Measurements from ENCODE around the gene PTPRD. TPM values are rescaled to one million over a fixed set of nuclear protein-coding genes. Genes with fewer than 3 reads are reported as not detected.

PTPRD gene
- total RNA-seq, 1 experiment from 2014 or later: not detected

- H3K27ac Mint-ChIP-seq (ENCODE audit: low read depth, unreplicated experiment): no peak overlapping the region
- H3K36me3 Mint-ChIP-seq (ENCODE audit: insufficient read depth, unreplicated experiment): no peaks in the 10 kb centered on the region
- no peak for DNase-seq (ENCODE audit: unreplicated experiment)
- ChIA-PET CTCF (interaction anchor here (0.7 kb wide), 1 partner anchor 21 kb away, joined by 3 read pairs; no protein-coding TSS in a partner anchor), POLR2A (no interaction called here)
- no peaks in the 10 kb centered on the region for H3K4me1 Mint-ChIP-seq (ENCODE audit: insufficient read depth, unreplicated experiment)
- TF ChIP-seq CTCF (IDR thresholded peaks at IDR 0.05; ENCODE audit: unreplicated experiment): no peak
- no peaks in the 10 kb centered on the region for H3K27me3 Mint-ChIP-seq (ENCODE audit: insufficient read depth, unreplicated experiment)
- no TSS peak for BruUV-seq (replicated peaks)
- no peaks in the 10 kb centered on the region for H3K9me3 Mint-ChIP-seq (ENCODE audit: unreplicated experiment)
- intact Hi-C loops (cut with micrococcal nuclease): no loop called here
- no peak overlapping the region for H3K4me3 Mint-ChIP-seq (ENCODE audit: unreplicated experiment)
These were observed 2204.1 kb downstream of the PTPRD start for GRCh38 chr9:8408575-8409190.

GRCh38 chr9:8401961-8402705, 2210.7 kb downstream of the PTPRD start:
- no peak for DNase-seq (ENCODE audit: unreplicated experiment)
- Mint-ChIP-seq H3K4me3 (ENCODE audit: unreplicated experiment) (no peak overlapping the region), H3K4me1 (ENCODE audit: insufficient read depth, unreplicated experiment) (no peaks in the 10 kb centered on the region), H3K9me3 (ENCODE audit: unreplicated experiment) (no peaks in the 10 kb centered on the region), H3K36me3 (ENCODE audit: insufficient read depth, unreplicated experiment) (no peaks in the 10 kb centered on the region), H3K27ac (ENCODE audit: low read depth, unreplicated experiment) (no peak overlapping the region), H3K27me3 (ENCODE audit: insufficient read depth, unreplicated experiment) (no peaks in the 10 kb centered on the region)
- intact Hi-C loops (cut with micrococcal nuclease): no loop called here
- ChIA-PET CTCF (interaction anchor here (0.5 kb wide), 1 partner anchor 93 kb away, joined by 3 read pairs; no protein-coding TSS in a partner anchor), POLR2A (no interaction called here)
- no TSS peak for BruUV-seq (replicated peaks)
- TF ChIP-seq CTCF (IDR thresholded peaks at IDR 0.05; ENCODE audit: unreplicated experiment): no peak

- H3K9me3 Mint-ChIP-seq (ENCODE audit: unreplicated experiment): no peaks in the 10 kb centered on the region
- intact Hi-C loops (cut with micrococcal nuclease): no loop called here
- H3K4me3 Mint-ChIP-seq (ENCODE audit: unreplicated experiment): no peak overlapping the region
- CTCF ChIA-PET: no interaction called here
- no peaks in the 10 kb centered on the region for H3K36me3 Mint-ChIP-seq (ENCODE audit: insufficient read depth, unreplicated experiment)
- no peak overlapping the region for H3K27ac Mint-ChIP-seq (ENCODE audit: low read depth, unreplicated experiment)
- POLR2A ChIA-PET: no interaction called here
- DNase-seq (ENCODE audit: unreplicated experiment): no peak
- BruUV-seq (replicated peaks): no TSS peak
- no peak for TF ChIP-seq CTCF (IDR thresholded peaks at IDR 0.05; ENCODE audit: unreplicated experiment)
- no peaks in the 10 kb centered on the region for H3K27me3 Mint-ChIP-seq (ENCODE audit: insufficient read depth, unreplicated experiment)
- no peaks in the 10 kb centered on the region for H3K4me1 Mint-ChIP-seq (ENCODE audit: insufficient read depth, unreplicated experiment)
These were observed 2212.4 kb downstream of the PTPRD start for GRCh38 chr9:8400378-8400777.

- Mint-ChIP-seq H3K4me1 (ENCODE audit: insufficient read depth, unreplicated experiment) (no peaks in the 10 kb centered on the region), H3K36me3 (ENCODE audit: insufficient read depth, unreplicated experiment) (no peaks in the 10 kb centered on the region), H3K9me3 (ENCODE audit: unreplicated experiment) (peaks cover 4% of the 10 kb centered on the region), H3K27ac (ENCODE audit: low read depth, unreplicated experiment) (no peak overlapping the region), H3K27me3 (ENCODE audit: insufficient read depth, unreplicated experiment) (no peaks in the 10 kb centered on the region), H3K4me3 (ENCODE audit: unreplicated experiment) (no peak overlapping the region)
- POLR2A ChIA-PET: no interaction called here
- TF ChIP-seq CTCF (IDR thresholded peaks at IDR 0.05; ENCODE audit: unreplicated experiment): no peak
- DNase-seq (ENCODE audit: unreplicated experiment): no peak
- intact Hi-C loops (cut with micrococcal nuclease): no loop called here
- CTCF ChIA-PET: interaction anchor here (0.6 to 1.3 kb wide), 2 partner anchors 8 to 12 kb away, joined by 3 read pairs; no protein-coding TSS in a partner anchor
- no TSS peak for BruUV-seq (replicated peaks)
These were observed 2217.8 kb downstream of the PTPRD start for GRCh38 chr9:8395022-8395421.
